WTC11 (cell line): ENCODE data around the gene PRAME.

ENCODE experiments used
- NFYB ChIP-seq: sonication (generic); formaldehyde crosslinking; conservative IDR thresholded peaks from 2 replicates; pipeline ENCODE4 v1.8.0; 2022; ENCODE audit warnings: low read depth, missing genetic modification reagents
- ZBTB21 ChIP-seq: sonication (generic); formaldehyde crosslinking; IDR thresholded peaks from 2 replicates; pipeline ENCODE4 v1.8.1; 2023; ENCODE audit warnings: mild to moderate bottlenecking, missing genetic modification reagents, borderline replicate concordance
- TF ChIP-seq, protein P1 (sequence below): sonication (generic); formaldehyde crosslinking; IDR thresholded peaks from 2 replicates; pipeline ENCODE4 v1.8.0; 2022; ENCODE audit warnings: mild to moderate bottlenecking, missing genetic modification reagents
- TF ChIP-seq, protein P2 (sequence below): fragments of 200-600 bp; IDR thresholded peaks from 2 replicates; pipeline ENCODE4 v1.8.0; 2022; ENCODE audit warnings: antibody characterized with exemption
- TF ChIP-seq, protein P3 (sequence below): sonication (generic); formaldehyde crosslinking; IDR thresholded peaks from 2 replicates; pipeline ENCODE4 v1.8.0; 2022; ENCODE audit warnings: mild to moderate bottlenecking, missing genetic modification reagents

DNA sequence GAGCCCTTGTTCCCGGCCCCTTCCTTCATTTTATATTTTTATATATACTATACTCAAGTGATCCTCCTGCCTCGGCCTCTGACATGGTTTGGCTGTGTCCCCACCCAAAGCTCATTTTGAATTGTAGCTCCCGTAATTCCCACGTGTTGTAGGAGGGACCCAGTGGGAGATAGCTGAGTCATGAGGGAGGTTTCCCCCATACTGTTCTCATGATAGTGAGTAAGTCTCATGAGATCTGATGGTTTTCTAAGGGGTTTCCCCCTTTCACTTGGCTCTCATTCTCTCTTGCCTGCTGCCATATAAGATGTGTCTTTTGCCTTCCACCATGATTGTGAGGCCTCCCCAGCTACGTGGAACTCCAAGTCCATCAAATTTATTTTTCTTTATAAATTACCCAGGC is 31.8 kb downstream of the PRAME start:
- TF ChIP-seq, protein P1, sequence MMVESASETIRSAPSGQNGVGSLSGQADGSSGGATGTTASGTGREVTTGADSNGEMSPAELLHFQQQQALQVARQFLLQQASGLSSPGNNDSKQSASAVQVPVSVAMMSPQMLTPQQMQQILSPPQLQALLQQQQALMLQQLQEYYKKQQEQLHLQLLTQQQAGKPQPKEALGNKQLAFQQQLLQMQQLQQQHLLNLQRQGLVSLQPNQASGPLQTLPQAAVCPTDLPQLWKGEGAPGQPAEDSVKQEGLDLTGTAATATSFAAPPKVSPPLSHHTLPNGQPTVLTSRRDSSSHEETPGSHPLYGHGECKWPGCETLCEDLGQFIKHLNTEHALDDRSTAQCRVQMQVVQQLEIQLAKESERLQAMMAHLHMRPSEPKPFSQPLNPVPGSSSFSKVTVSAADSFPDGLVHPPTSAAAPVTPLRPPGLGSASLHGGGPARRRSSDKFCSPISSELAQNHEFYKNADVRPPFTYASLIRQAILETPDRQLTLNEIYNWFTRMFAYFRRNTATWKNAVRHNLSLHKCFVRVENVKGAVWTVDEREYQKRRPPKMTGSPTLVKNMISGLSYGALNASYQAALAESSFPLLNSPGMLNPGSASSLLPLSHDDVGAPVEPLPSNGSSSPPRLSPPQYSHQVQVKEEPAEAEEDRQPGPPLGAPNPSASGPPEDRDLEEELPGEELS (CRISPR knock-in tag), result no peak
- TF ChIP-seq, protein P2, sequence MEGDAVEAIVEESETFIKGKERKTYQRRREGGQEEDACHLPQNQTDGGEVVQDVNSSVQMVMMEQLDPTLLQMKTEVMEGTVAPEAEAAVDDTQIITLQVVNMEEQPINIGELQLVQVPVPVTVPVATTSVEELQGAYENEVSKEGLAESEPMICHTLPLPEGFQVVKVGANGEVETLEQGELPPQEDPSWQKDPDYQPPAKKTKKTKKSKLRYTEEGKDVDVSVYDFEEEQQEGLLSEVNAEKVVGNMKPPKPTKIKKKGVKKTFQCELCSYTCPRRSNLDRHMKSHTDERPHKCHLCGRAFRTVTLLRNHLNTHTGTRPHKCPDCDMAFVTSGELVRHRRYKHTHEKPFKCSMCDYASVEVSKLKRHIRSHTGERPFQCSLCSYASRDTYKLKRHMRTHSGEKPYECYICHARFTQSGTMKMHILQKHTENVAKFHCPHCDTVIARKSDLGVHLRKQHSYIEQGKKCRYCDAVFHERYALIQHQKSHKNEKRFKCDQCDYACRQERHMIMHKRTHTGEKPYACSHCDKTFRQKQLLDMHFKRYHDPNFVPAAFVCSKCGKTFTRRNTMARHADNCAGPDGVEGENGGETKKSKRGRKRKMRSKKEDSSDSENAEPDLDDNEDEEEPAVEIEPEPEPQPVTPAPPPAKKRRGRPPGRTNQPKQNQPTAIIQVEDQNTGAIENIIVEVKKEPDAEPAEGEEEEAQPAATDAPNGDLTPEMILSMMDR, result no peak
- no peak for TF ChIP-seq NFYB
- no peak for TF ChIP-seq ZBTB21 (CRISPR knock-in tag)
- TF ChIP-seq, protein P3, sequence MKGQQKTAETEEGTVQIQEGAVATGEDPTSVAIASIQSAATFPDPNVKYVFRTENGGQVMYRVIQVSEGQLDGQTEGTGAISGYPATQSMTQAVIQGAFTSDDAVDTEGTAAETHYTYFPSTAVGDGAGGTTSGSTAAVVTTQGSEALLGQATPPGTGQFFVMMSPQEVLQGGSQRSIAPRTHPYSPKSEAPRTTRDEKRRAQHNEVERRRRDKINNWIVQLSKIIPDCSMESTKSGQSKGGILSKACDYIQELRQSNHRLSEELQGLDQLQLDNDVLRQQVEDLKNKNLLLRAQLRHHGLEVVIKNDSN, result no peak
